Mesendoderm (in vitro differentiated cells): ENCODE results near the gene C1RL. TPM values are rescaled to one million over a fixed set of nuclear protein-coding genes. Genes with fewer than 3 reads are reported as not detected.

Source experiments
- DNase-seq: peaks from one replicate; pipeline ENCODE4 v3.0.0; 2013
- H2AK5ac ChIP-seq: 2 replicates; pipeline ENCODE4 v1.6.1; 2013; ENCODE audit warnings: low read length, inconsistent platforms
- H2BK120ac ChIP-seq: 2 replicates; pipeline ENCODE4 v1.6.1; 2013; ENCODE audit warnings: low read depth, mild to moderate bottlenecking, low read length, moderate library complexity, mixed read lengths
- H2BK15ac ChIP-seq: replicated peaks from 2 replicates; pipeline ENCODE4 v1.6.1; 2013; ENCODE audit warnings: low read depth, mild to moderate bottlenecking, moderate library complexity
- H2BK5ac ChIP-seq: 2 replicates; pipeline ENCODE4 v1.6.1; 2013; ENCODE audit warnings: low read length, inconsistent platforms
- H3K18ac ChIP-seq: 2 replicates; pipeline ENCODE4 v1.6.1; 2013; ENCODE audit warnings: mild to moderate bottlenecking, low read length, mixed read lengths
- H3K23ac ChIP-seq: one replicate; pipeline ENCODE4 v1.6.1; 2013; ENCODE audit warnings: low read length
- H3K27ac ChIP-seq: 2 replicates; pipeline ENCODE4 v1.5.1; 2013; ENCODE audit warnings: low read depth, mild to moderate bottlenecking, inconsistent platforms, low read length, moderate library complexity
- H3K27me3 ChIP-seq: 2 replicates; pipeline ENCODE4 v1.6.1; 2013; ENCODE audit warnings: low read length, control low read depth, mild to moderate bottlenecking, inconsistent platforms; ENCODE audit not compliant: insufficient read depth, poor library complexity
- H3K36me3 ChIP-seq: 2 replicates; pipeline ENCODE4 v1.6.1; 2013; ENCODE audit warnings: low read length, inconsistent platforms; ENCODE audit not compliant: control insufficient read depth, insufficient read depth
- H3K4ac ChIP-seq: one replicate; pipeline ENCODE4 v1.6.1; 2013; ENCODE audit warnings: low read depth, mild to moderate bottlenecking, low read length, moderate library complexity
- H3K4me1 ChIP-seq: 2 replicates; pipeline ENCODE4 v1.6.1; 2013; ENCODE audit warnings: low read depth, low read length, inconsistent platforms; ENCODE audit not compliant: control insufficient read depth
- H3K4me2 ChIP-seq: 2 replicates; pipeline ENCODE4 v1.6.1; 2013; ENCODE audit warnings: low read length
- H3K4me3 ChIP-seq: 2 replicates; pipeline ENCODE4 v1.5.1; 2013; ENCODE audit warnings: mild to moderate bottlenecking, low read length
- H3K56ac ChIP-seq: one replicate; pipeline ENCODE4 v1.6.1; 2013; ENCODE audit warnings: low read length
- H3K79me1 ChIP-seq: 2 replicates; pipeline ENCODE4 v1.6.1; 2013; ENCODE audit warnings: low read length, inconsistent platforms
- H3K79me2 ChIP-seq: 2 replicates; pipeline ENCODE4 v1.6.1; 2013; ENCODE audit warnings: mild to moderate bottlenecking, low read length; ENCODE audit not compliant: control insufficient read depth, insufficient read depth
- H3K9ac ChIP-seq: 2 replicates; pipeline ENCODE4 v1.6.1; 2013; ENCODE audit warnings: low read length, inconsistent platforms
- H4K5ac ChIP-seq: one replicate; pipeline ENCODE4 v1.6.1; 2013; ENCODE audit warnings: low read length
- H4K8ac ChIP-seq: one replicate; pipeline ENCODE4 v1.6.1; 2013; ENCODE audit warnings: low read depth, mild to moderate bottlenecking, control low read depth, low read length, moderate library complexity
- WGBS: extraction: QIAGEN DNeasy Blood & Tissue Kit; methylation state at CpG from one replicate; pipeline ENCODE4 v1.1.7; 2013; ENCODE audit warnings: low lambda C conversion rate, missing lambda C conversion rate; ENCODE audit not compliant: insufficient coverage; ENCODE audit errors: extremely low coverage; 5-methylcytosine and 5-hydroxymethylcytosine counted together
- small RNA-seq: library from polyadenylated mRNA; stranded (forward); fragments of <200 nt; extraction: miRNeasy Mini kit (QIAGEN cat#:217004); gene quantifications from one replicate; pipeline ENCODE3, GENCODE V24; 2013; ENCODE audit not compliant: insufficient read depth

The C1RL gene

GRCh38 chr12:7045913-7046312 lies 63.1 kb downstream of the C1RL start:
- Histone ChIP-seq H3K27me3 (no peaks in the 10 kb centered on the region), H3K4me3 (no peak overlapping the region), H3K4ac (no peak overlapping the region), H2AK5ac (no peak overlapping the region), H3K79me1 (no peaks in the 10 kb centered on the region), H3K23ac (no peak overlapping the region), H3K9ac (no peak overlapping the region), H4K8ac (no peak overlapping the region), H2BK15ac (no peak overlapping the region), H3K56ac (no peak overlapping the region), H3K27ac (no peak overlapping the region), H3K79me2 (no peaks in the 10 kb centered on the region), H3K4me2 (no peak overlapping the region), H2BK120ac (no peak overlapping the region), H2BK5ac (no peak overlapping the region), H4K5ac (no peak overlapping the region), H3K18ac (no peak overlapping the region), H3K4me1 (no peaks in the 10 kb centered on the region), H3K36me3 (no peaks in the 10 kb centered on the region)
- no peak for DNase-seq
- WGBS: no CpG with 5 or more reads among the region's 9 CpGs

Small RNA genes within 50 kb of the gene (small RNA-seq; reads per million reads assigned to genes)
- gene RNU6-485P: not detected
